OCI-LY3 (cell line): ENCODE measurements around the gene SLC38A11.

Source experiments
- H2AFZ ChIP-seq: fragments of 200-600, 300-600 bp; shearing (Covaris generic); 2 replicates; pipeline ENCODE4 v1.6.0; 2014; ENCODE audit warnings: antibody characterized with exemption, low read depth, low read length
- H3K27ac ChIP-seq: fragments of 200-600, 300-600 bp; sonication (generic); 2 replicates; pipeline ENCODE4 v1.5.1; 2014; ENCODE audit warnings: mild to moderate bottlenecking, low read length, moderate library complexity, mixed read lengths
- H3K27me3 ChIP-seq: fragments of 200-600, 300-600 bp; sonication (generic); 2 replicates; pipeline ENCODE4 v1.6.1; 2014; ENCODE audit warnings: low read depth, low read length, mixed read lengths
- H3K36me3 ChIP-seq: fragments of 200-600, 300-600 bp; sonication (generic); replicated peaks from 2 replicates; pipeline ENCODE3; 2014; ENCODE audit warnings: low read depth, low read length, mixed read lengths
- H3K4me1 ChIP-seq: fragments of 300-600, 200-600 bp; sonication (generic); 2 replicates; pipeline ENCODE4 v1.6.1; 2014; ENCODE audit warnings: low read length, mixed read lengths
- H3K4me2 ChIP-seq: fragments of 200-600, 300-600 bp; sonication (generic); 2 replicates; pipeline ENCODE4 v1.6.1; 2014; ENCODE audit warnings: low read length, mixed read lengths
- H3K4me3 ChIP-seq: fragments of 300-600, 200-600 bp; sonication (generic); 2 replicates; pipeline ENCODE4 v1.5.1; 2014; ENCODE audit warnings: antibody characterized with exemption, mild to moderate bottlenecking, low read length, moderate library complexity
- H3K79me2 ChIP-seq: fragments of 300-600, 200-600 bp; shearing (Covaris generic); 2 replicates; pipeline ENCODE4 v1.6.1; 2014; ENCODE audit warnings: mild to moderate bottlenecking, low read length, mixed read lengths
- H3K9ac ChIP-seq: fragments of 300-600, 200-600 bp; shearing (Covaris generic); 2 replicates; pipeline ENCODE4 v1.6.0; 2014; ENCODE audit warnings: mild to moderate bottlenecking, low read length, moderate library complexity
- H3K9me3 ChIP-seq: fragments of 200-600, 300-600 bp; shearing (Covaris generic); 2 replicates; pipeline ENCODE4 v1.6.1; 2014; ENCODE audit warnings: low read length, mixed read lengths; ENCODE audit not compliant: insufficient read depth
- H4K20me1 ChIP-seq: fragments of 200-600, 300-600 bp; sonication (generic); 2 replicates; pipeline ENCODE4 v1.6.1; 2016; ENCODE audit warnings: low read length, mixed read lengths; ENCODE audit not compliant: insufficient read depth
- CTCF ChIP-seq: fragments of 200-600, 300-600 bp; sonication (generic); IDR thresholded peaks from 2 replicates; pipeline ENCODE4 v1.5.1; 2014; ENCODE audit warnings: antibody characterized with exemption, low read length, low read depth
- EZH2phosphoT487 ChIP-seq: fragments of 200-600 bp; shearing (Covaris generic); IDR thresholded peaks from 2 replicates; pipeline ENCODE4 v1.6.1; 2018; ENCODE audit warnings: antibody characterized with exemption, mixed run types, low read depth

SLC38A11 gene

GRCh38 chr2:164879901-164880535 is 75.3 kb downstream of the SLC38A11 start:
- H3K4me3 ChIP-seq: no peak overlapping the region
- no peaks in the 10 kb centered on the region for H3K79me2 ChIP-seq
- H3K9me3 ChIP-seq: no peaks in the 10 kb centered on the region
- peaks cover 11% of the 10 kb centered on the region for H3K4me1 ChIP-seq
- TF ChIP-seq EZH2phosphoT487: no peak
- no peak for TF ChIP-seq CTCF
- no peak overlapping the region for H3K27ac ChIP-seq
- no peak overlapping the region for H2AFZ ChIP-seq
- H4K20me1 ChIP-seq: no peaks in the 10 kb centered on the region
- H3K4me2 ChIP-seq: no peak overlapping the region
- no peaks in the 10 kb centered on the region for H3K36me3 ChIP-seq
- H3K27me3 ChIP-seq: no peaks in the 10 kb centered on the region
- H3K9ac ChIP-seq: no peak overlapping the region

- no peak overlapping the region for H3K4me2 ChIP-seq
- H3K36me3 ChIP-seq: no peaks in the 10 kb centered on the region
Observed at GRCh38 chr2:164877927-164878326, 77.4 kb downstream of the SLC38A11 start.

GRCh38 chr2:164877169-164877568 is 78.2 kb downstream of the SLC38A11 start:
- peaks cover 11% of the 10 kb centered on the region for H3K4me1 ChIP-seq
- H3K9ac ChIP-seq: no peak overlapping the region
- no peaks in the 10 kb centered on the region for H3K27me3 ChIP-seq
- H3K36me3 ChIP-seq: no peaks in the 10 kb centered on the region
- H3K4me2 ChIP-seq: peak overlapping the region; percentile 12; the same call in 1 of the 2 replicates
- peak overlapping the region; percentile 87 for H2AFZ ChIP-seq
- H3K9me3 ChIP-seq: no peaks in the 10 kb centered on the region
- H3K27ac ChIP-seq: no peak overlapping the region
- H4K20me1 ChIP-seq: no peaks in the 10 kb centered on the region
- TF ChIP-seq EZH2phosphoT487: no peak
- TF ChIP-seq CTCF: no peak
- no peak overlapping the region for H3K4me3 ChIP-seq
- H3K79me2 ChIP-seq: no peaks in the 10 kb centered on the region

More at GRCh38 chr2:164877927-164878326, 77.4 kb downstream of the SLC38A11 start:
- Histone ChIP-seq H3K79me2 (no peaks in the 10 kb centered on the region), H3K4me1 (peaks cover 11% of the 10 kb centered on the region), H3K9ac (no peak overlapping the region), H3K4me3 (no peak overlapping the region), H3K27ac (no peak overlapping the region), H4K20me1 (no peaks in the 10 kb centered on the region), H2AFZ (no peak overlapping the region), H3K27me3 (no peaks in the 10 kb centered on the region), H3K9me3 (no peaks in the 10 kb centered on the region)
- TF ChIP-seq CTCF: no peak
- no peak for TF ChIP-seq EZH2phosphoT487

- no peaks in the 10 kb centered on the region for H3K36me3 ChIP-seq
Observed at GRCh38 chr2:164875334-164876205, 79.8 kb downstream of the SLC38A11 start.

More at GRCh38 chr2:164875334-164876205, 79.8 kb downstream of the SLC38A11 start:
- Histone ChIP-seq H2AFZ (no peak overlapping the region), H3K27ac (no peak overlapping the region), H3K4me3 (no peak overlapping the region), H4K20me1 (no peaks in the 10 kb centered on the region), H3K79me2 (no peaks in the 10 kb centered on the region), H3K4me2 (no peak overlapping the region), H3K9ac (no peak overlapping the region), H3K4me1 (peaks cover 11% of the 10 kb centered on the region), H3K9me3 (no peaks in the 10 kb centered on the region), H3K27me3 (no peaks in the 10 kb centered on the region)
- TF ChIP-seq EZH2phosphoT487 (no peak), CTCF (no peak)
